Thyroid gland (tissue), 4 donors: Measurements from ENCODE around the gene RPH3AL. TPM values are rescaled to one million over a fixed set of nuclear protein-coding genes. Genes with fewer than 3 reads are reported as not detected.

Experiments used
- DNase-seq, 2 donors: peaks; one replicate each; pipeline ENCODE4 v3.0.0-alpha.2; 2019
- H3K27ac ChIP-seq, 3 donors: fragments of 200-600 bp; sonication (generic); 1 replicate in 2 of 3; 2 replicates in 1 of 3; pipeline ENCODE4 v1.5.1; 2016 to 2019; ENCODE audit warnings: mild to moderate bottlenecking in 1 of 3, moderate library complexity in 1 of 3
- H3K27me3 ChIP-seq: fragments of 200-600 bp; sonication (generic); one replicate; pipeline ENCODE4 v1.5.1; 2019
- H3K36me3 ChIP-seq, 2 donors: fragments of 200-600 bp; sonication (generic); one replicate each; pipeline ENCODE4 v1.5.1; 2016 to 2019
- H3K4me1 ChIP-seq, 2 donors: fragments of 200-600 bp; sonication (generic); one replicate each; pipeline ENCODE4 v1.5.1; 2017 to 2019
- H3K4me3 ChIP-seq, 3 donors: fragments of 200-600 bp; sonication (generic); replicated peaks in 1 of 3; 1 replicate in 2 of 3; 2 replicates in 1 of 3; pipeline ENCODE4 v1.5.1; 2016; ENCODE audit warnings: mild to moderate bottlenecking in 1 of 3
- H3K9me3 ChIP-seq: fragments of 200-600 bp; sonication (generic); one replicate; pipeline ENCODE4 v1.5.1; 2017
- POLR2A ChIP-seq, 2 donors: fragments of 450-650 bp; IDR thresholded peaks; one replicate each; pipeline ENCODE4 v1.6.1; 2017; ENCODE audit warnings: antibody characterized with exemption in 2 of 2, mild to moderate bottlenecking in 2 of 2, moderate library complexity in 1 of 2
- WGBS, 2 donors: methylation state at CpG; one replicate each; pipeline ENCODE4 v1.1.5; 2017; 5-methylcytosine and 5-hydroxymethylcytosine counted together
- intact Hi-C: fragments of 100-400 bp; cut with DNase I; formaldehyde crosslinking; loops from one replicate; pipeline ENCODE4 v1.15.1; 2023
- total RNA-seq, 4 donors: library from RNA; depleted of rRNA; stranded (reverse); fragments of >200 nt; gene quantifications; one replicate each; pipeline ENCODE4 v1.2.3, GENCODE V29; 2016
- TF ChIP-seq, protein P1 (sequence below), 6 experiments: fragments of 200-600 bp in 3 of 6; fragments of 450-650 bp in 3 of 6; sonication (generic) in 3 of 6; IDR thresholded peaks; one replicate each; pipeline ENCODE4 v1.5.1; 2016 to 2019; ENCODE audit warnings: antibody characterized with exemption in 6 of 6, mild to moderate bottlenecking in 2 of 6, inconsistent platforms in 1 of 6, moderate library complexity in 1 of 6

Gene RPH3AL
- total RNA-seq, 4 donors from 2014 or later: 19.1 to 47.7 (median 42.5) TPM

GRCh38 chr17:325270-326009 lies 27.2 kb downstream of the RPH3AL start:
- 95% methylated on average over 9 of the region's 13 CpGs for WGBS, 2 donors
- TF ChIP-seq POLR2A (IDR thresholded peaks at IDR 0.05): no peak
- TF ChIP-seq, protein P1, sequence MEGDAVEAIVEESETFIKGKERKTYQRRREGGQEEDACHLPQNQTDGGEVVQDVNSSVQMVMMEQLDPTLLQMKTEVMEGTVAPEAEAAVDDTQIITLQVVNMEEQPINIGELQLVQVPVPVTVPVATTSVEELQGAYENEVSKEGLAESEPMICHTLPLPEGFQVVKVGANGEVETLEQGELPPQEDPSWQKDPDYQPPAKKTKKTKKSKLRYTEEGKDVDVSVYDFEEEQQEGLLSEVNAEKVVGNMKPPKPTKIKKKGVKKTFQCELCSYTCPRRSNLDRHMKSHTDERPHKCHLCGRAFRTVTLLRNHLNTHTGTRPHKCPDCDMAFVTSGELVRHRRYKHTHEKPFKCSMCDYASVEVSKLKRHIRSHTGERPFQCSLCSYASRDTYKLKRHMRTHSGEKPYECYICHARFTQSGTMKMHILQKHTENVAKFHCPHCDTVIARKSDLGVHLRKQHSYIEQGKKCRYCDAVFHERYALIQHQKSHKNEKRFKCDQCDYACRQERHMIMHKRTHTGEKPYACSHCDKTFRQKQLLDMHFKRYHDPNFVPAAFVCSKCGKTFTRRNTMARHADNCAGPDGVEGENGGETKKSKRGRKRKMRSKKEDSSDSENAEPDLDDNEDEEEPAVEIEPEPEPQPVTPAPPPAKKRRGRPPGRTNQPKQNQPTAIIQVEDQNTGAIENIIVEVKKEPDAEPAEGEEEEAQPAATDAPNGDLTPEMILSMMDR (IDR thresholded peaks at IDR 0.05): no peak
- Histone ChIP-seq H3K27ac (no peak overlapping the region), H3K36me3 (peaks cover 0 to 6% of the 10 kb centered on the region in 2 donors), H3K4me1 (no peaks in the 10 kb centered on the region), H3K9me3 (no peaks in the 10 kb centered on the region), H3K27me3 (no peaks in the 10 kb centered on the region), H3K4me3 (no peak overlapping the region)
- no peak for DNase-seq
- intact Hi-C loops: no loop called here

DNA sequence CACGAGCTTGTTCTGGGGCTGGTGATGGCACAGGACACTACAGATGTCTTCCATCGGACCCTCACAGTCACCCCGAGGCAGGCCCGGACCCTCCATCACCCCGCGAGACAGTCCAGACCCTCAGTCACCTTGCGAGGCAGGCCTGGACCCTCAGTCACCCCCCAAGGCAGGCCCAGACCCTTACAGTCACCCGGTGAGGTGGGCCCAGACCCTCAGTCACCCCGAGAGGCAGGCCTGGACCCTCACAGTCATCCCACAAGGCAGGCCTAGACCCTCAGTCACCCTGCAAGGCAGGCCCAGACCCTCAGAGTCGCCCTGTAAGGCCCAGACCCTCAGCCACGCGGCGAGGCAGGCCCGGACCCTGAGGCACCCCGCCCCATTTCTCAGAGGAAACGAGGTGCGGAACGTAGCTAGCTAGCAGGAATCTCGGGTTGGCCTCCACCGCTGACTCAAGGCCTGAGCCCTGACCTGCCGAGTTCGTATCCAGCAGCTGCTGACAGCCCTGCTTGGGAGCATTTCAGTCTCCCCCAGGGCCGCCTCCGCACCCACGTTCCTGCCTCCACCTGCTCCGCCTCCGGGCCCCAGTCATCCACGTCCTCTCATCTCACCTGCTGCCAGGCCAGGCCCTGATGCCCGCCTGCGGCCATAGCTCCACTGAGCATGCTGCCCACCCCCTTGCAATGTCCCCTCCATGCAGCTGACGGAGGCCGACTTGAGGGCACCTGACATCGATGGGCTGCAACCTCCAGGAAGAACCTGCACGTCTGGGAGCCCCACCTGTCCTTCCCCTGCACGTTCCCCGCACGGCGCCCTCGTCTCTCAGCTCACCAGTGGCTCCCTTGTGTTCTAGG lies 28.7 kb downstream of the RPH3AL start:
- DNase-seq: no peak
- WGBS, 2 donors: 92 to 97% methylated on average over 26 to 37 of the region's 39 CpGs

GRCh38 chr17:323181-323580 lies 29.4 kb downstream of the RPH3AL start:
- H3K36me3 ChIP-seq: peaks cover 0 to 16% of the 10 kb centered on the region in 2 donors
- intact Hi-C loops: no loop called here
- no peak overlapping the region for H3K4me3 ChIP-seq
- no peaks in the 10 kb centered on the region for H3K4me1 ChIP-seq
- WGBS, 2 donors: 84 to 94% methylated on average over 7 to 8 of the region's 8 CpGs
- no peaks in the 10 kb centered on the region for H3K27me3 ChIP-seq
- no peak for DNase-seq
- no peaks in the 10 kb centered on the region for H3K9me3 ChIP-seq
- TF ChIP-seq, protein P1 (IDR thresholded peaks at IDR 0.05): no peak
- TF ChIP-seq POLR2A (IDR thresholded peaks at IDR 0.05): no peak
- H3K27ac ChIP-seq: no peak overlapping the region

More for the DNA sequence above, 28.7 kb downstream of the RPH3AL start:
- Histone ChIP-seq H3K9me3 (no peaks in the 10 kb centered on the region), H3K27me3 (no peaks in the 10 kb centered on the region), H3K4me1 (no peaks in the 10 kb centered on the region), H3K4me3 (no peak overlapping the region), H3K36me3 (peaks cover 0 to 12% of the 10 kb centered on the region in 2 donors), H3K27ac (no peak overlapping the region)
- TF ChIP-seq, protein P1 (IDR thresholded peaks at IDR 0.05): no peak
- TF ChIP-seq POLR2A (IDR thresholded peaks at IDR 0.05): no peak
- intact Hi-C loops: no loop called here

GRCh38 chr17:322006-322780 lies 30.4 kb downstream of the RPH3AL start:
- Histone ChIP-seq H3K36me3 (peaks cover 0 to 16% of the 10 kb centered on the region in 2 donors), H3K4me3 (no peak overlapping the region), H3K27ac (no peak overlapping the region), H3K9me3 (no peaks in the 10 kb centered on the region), H3K4me1 (no peaks in the 10 kb centered on the region), H3K27me3 (no peaks in the 10 kb centered on the region)
- no peak for TF ChIP-seq POLR2A (IDR thresholded peaks at IDR 0.05)
- TF ChIP-seq, protein P1 (IDR thresholded peaks at IDR 0.05): no peak
- DNase-seq: no peak
- 79 to 80% methylated on average over 27 of the region's 27 CpGs for WGBS, 2 donors
- intact Hi-C loops: no loop called here
